ENCODE results near the gene FER. TPM values are rescaled to one million over a fixed set of nuclear protein-coding genes. Genes with fewer than 3 reads are reported as not detected.

Gene FER
- polyA plus RNA-seq, 3 donors, result 2.4 to 14.7 (median 6.2) TPM

GRCh38 chr5:108748401-108749127 is 867 bp downstream of the FER start:
- Histone ChIP-seq H3K27me3 (ENCODE audit: control insufficient read depth in 2 of 2, insufficient read depth in 2 of 2, low read length in 2 of 2) (no peaks in the 10 kb centered on the region), H3K4me2 (replicated peaks; ENCODE audit: extremely low read depth, low read length, poor library complexity, severe bottlenecking) (peak overlapping the region; percentile 78), H3K36me3 (replicated peaks in 1 of 2; ENCODE audit: control insufficient read depth in 1 of 2, insufficient read depth in 2 of 2, low read length in 2 of 2) (no peaks in the 10 kb centered on the region), H4K20me1 (ENCODE audit: insufficient read depth, low read length) (no peaks in the 10 kb centered on the region), H3K9me3 (replicated peaks in 1 of 2; ENCODE audit: control insufficient read depth in 1 of 2, insufficient read depth in 1 of 2, low read length in 2 of 2) (no peaks in the 10 kb centered on the region), H3K27ac (ENCODE audit: low read depth in 1 of 2, low read length in 2 of 2) (peak overlapping the region; percentile 85 to 89), H3K79me2 (ENCODE audit: insufficient read depth, low read length) (peaks cover 9% of the 10 kb centered on the region), H3K9ac (ENCODE audit: insufficient read depth, low read length, poor library complexity, severe bottlenecking) (peak overlapping the region; percentile 86), H3K4me3 (replicated peaks in 1 of 3; ENCODE audit: low read depth in 2 of 3, low read length in 3 of 3) (peak overlapping the region; percentile 82 to 97 (median 91)), H3K4me1 (ENCODE audit: control insufficient read depth in 1 of 2, insufficient read depth in 2 of 2, low read length in 2 of 2) (peaks cover 12 to 28% of the 10 kb centered on the region in 2 donors), H2AFZ (ENCODE audit: insufficient read depth, low read depth, low read length, poor library complexity, severe bottlenecking) (peak overlapping the region; percentile 90)
- peak overlapping the region; percentile 98 to 100 for H3K4me3 Mint-ChIP-seq
- WGBS (ENCODE audit: insufficient coverage), result under 1% methylated on average over 53 of the region's 69 CpGs
- peaks cover 3 to 6% (median 4%) of the 10 kb centered on the region in 3 donors for H3K27me3 Mint-ChIP-seq (ENCODE audit: low read depth in 3 of 3)
- H3K27ac Mint-ChIP-seq, result peak overlapping the region; percentile 91 to 95 (median 93)
- DNase-seq, result peak; percentile 94 to 96 (median 95)
- no peaks in the 10 kb centered on the region for H3K9me3 Mint-ChIP-seq
- no peak for TF ChIP-seq CTCF (IDR thresholded peaks at IDR 0.05)
- intact Hi-C loops (cut with micrococcal nuclease), result loop anchor here in 1 of 2 donors (10.0 kb wide), 1 partner anchor 666 kb away; no protein-coding TSS in a partner anchor
- peaks cover 35% of the 10 kb centered on the region for H3K4me1 Mint-ChIP-seq
- no peaks in the 10 kb centered on the region for H3K36me3 Mint-ChIP-seq

DNA sequence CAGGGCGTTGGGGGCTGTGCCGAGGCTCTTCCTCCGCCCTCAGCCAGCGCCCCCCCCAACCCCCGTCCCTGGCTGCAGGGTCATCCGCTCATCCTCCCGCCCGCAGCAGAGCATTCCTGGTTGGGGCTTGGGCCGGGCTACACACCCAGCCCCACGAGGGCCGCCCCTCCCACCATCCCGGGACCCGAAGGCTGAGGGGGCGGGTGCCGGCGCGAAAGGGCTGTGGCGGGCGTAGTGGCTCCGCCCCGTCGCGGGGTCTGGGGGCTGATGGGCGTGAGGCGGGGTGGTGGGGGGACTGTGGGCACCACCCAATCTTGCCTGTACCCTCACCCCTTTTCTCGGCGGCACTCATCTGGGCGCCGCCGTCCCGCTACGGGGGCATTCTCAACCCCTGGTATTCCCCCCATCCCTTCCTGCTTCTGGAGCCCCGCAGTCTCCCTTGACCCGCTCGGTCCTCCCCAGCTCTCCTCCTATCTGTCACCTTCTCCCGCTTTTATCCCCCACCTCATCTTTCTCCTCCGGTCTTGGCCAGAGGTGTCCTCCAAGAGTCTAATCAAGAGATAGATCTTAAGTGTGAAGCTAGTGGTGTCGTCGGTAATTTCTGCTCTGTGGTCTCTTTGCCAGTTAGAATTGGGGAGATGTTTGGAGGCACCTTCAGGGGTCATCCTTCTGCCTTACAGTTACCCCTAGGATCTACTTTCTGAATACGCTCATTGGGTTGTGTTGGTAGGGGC is 1.6 kb downstream of the FER start:
- H3K27me3 Mint-ChIP-seq (ENCODE audit: low read depth in 3 of 3), result peaks cover 3 to 6% (median 3%) of the 10 kb centered on the region in 3 donors
- no peaks in the 10 kb centered on the region for H4K20me1 ChIP-seq (ENCODE audit: insufficient read depth, low read length)
- peak overlapping the region; percentile 85 to 89 for H3K27ac ChIP-seq (ENCODE audit: low read depth in 1 of 2, low read length in 2 of 2)
- intact Hi-C loops (cut with micrococcal nuclease), result loop anchor here in 1 of 2 donors (10.0 kb wide), 1 partner anchor 666 kb away; no protein-coding TSS in a partner anchor
- H3K27me3 ChIP-seq (ENCODE audit: control insufficient read depth in 2 of 2, insufficient read depth in 2 of 2, low read length in 2 of 2), result no peaks in the 10 kb centered on the region
- H3K9me3 Mint-ChIP-seq, result no peaks in the 10 kb centered on the region
- peak overlapping the region; percentile 25 to 95 (median 77) for H3K27ac Mint-ChIP-seq
- TF ChIP-seq CTCF (IDR thresholded peaks at IDR 0.05), result no peak
- H3K36me3 Mint-ChIP-seq, result no peaks in the 10 kb centered on the region
- H3K79me2 ChIP-seq (ENCODE audit: insufficient read depth, low read length), result peaks cover 9% of the 10 kb centered on the region
- peak overlapping the region; percentile 82 to 97 (median 91) for H3K4me3 ChIP-seq (replicated peaks in 1 of 3; ENCODE audit: low read depth in 2 of 3, low read length in 3 of 3)
- H3K9ac ChIP-seq (ENCODE audit: insufficient read depth, low read length, poor library complexity, severe bottlenecking), result peak overlapping the region; percentile 86
- peak in 1 of 3 donors; percentile 6 for DNase-seq
- peaks cover 12 to 28% of the 10 kb centered on the region in 2 donors for H3K4me1 ChIP-seq (ENCODE audit: control insufficient read depth in 1 of 2, insufficient read depth in 2 of 2, low read length in 2 of 2)
- peaks cover 35% of the 10 kb centered on the region for H3K4me1 Mint-ChIP-seq
- H2AFZ ChIP-seq (ENCODE audit: insufficient read depth, low read depth, low read length, poor library complexity, severe bottlenecking), result peak overlapping the region; percentile 90
- H3K9me3 ChIP-seq (replicated peaks in 1 of 2; ENCODE audit: control insufficient read depth in 1 of 2, insufficient read depth in 1 of 2, low read length in 2 of 2), result no peaks in the 10 kb centered on the region
- peak overlapping the region; percentile 98 to 100 for H3K4me3 Mint-ChIP-seq
- under 1% methylated on average over 21 of the region's 40 CpGs for WGBS (ENCODE audit: insufficient coverage)
- H3K36me3 ChIP-seq (replicated peaks in 1 of 2; ENCODE audit: control insufficient read depth in 1 of 2, insufficient read depth in 2 of 2, low read length in 2 of 2), result no peaks in the 10 kb centered on the region
- H3K4me2 ChIP-seq (replicated peaks; ENCODE audit: extremely low read depth, low read length, poor library complexity, severe bottlenecking), result peak overlapping the region; percentile 78

All from CD14-positive monocyte (primary cell).